ENCODE measurements around the gene SCUBE2.

Gene SCUBE2

DNA sequence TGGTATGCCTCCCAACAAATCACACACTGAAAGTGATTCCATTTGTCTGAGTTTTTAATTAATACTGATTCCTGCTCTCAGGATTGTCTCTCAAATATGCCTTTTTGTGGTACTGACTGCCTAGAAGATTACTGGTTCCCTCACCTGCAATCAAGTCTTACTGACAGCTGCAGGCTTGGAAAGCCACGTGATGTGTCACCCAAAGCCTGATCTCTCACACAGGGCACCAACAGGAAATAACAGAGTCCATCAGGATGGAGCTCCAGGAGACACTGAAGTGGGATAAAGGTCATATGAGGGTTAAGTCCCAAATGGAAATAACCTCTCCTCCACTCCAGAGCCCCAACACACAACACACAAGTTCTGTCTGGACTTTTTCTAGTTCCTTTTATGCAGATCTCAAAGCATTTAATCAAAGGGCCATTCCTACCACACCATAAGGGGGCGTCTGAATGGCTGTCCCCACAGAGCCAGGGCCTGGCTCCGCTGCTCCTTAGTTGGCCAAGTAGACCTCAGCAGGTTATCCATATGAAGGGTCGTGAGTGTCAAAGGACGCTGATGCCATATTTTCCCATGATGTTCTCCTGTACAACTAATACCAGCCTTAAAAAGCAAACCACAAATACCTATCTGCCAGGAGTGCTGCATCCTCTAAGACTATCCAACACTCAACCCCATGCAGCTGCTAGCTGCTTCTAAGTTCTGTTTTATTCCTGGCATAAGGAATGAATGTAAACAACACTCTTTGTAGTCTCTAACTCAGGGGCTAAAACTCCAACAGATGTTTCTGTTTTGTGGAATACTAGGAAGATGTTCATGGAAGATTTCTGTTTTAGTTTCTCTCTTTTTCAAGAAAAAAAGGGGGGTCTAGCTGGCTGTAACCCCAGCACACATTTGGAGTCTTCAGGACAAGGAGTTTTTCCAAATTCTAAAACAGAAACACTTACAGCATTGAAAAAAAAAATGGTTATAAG is 13.0 kb downstream of the SCUBE2 start:
- TF ChIP-seq, protein P1, sequence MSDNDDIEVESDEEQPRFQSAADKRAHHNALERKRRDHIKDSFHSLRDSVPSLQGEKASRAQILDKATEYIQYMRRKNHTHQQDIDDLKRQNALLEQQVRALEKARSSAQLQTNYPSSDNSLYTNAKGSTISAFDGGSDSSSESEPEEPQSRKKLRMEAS (IDR thresholded peaks at IDR 0.05), result no peak
- TF ChIP-seq RAD21 (IDR thresholded peaks at IDR 0.05; ENCODE audit: low read depth) (no peak), ZBTB7A (IDR thresholded peaks at IDR 0.05; ENCODE audit: low read depth) (no peak), EGR1 (IDR thresholded peaks at IDR 0.05) (no peak), EP300 (IDR thresholded peaks at IDR 0.05; ENCODE audit: borderline replicate concordance) (no peak), NFIC (IDR thresholded peaks at IDR 0.05) (no peak), YY1 (IDR thresholded peaks at IDR 0.05; ENCODE audit: low read depth) (no peak), FOXM1 (IDR thresholded peaks at IDR 0.05; ENCODE audit: borderline replicate concordance, low read depth) (no peak), TCF12 (IDR thresholded peaks at IDR 0.05; ENCODE audit: low read depth) (no peak), TEAD4 (IDR thresholded peaks at IDR 0.05) (no peak), REST (IDR thresholded peaks at IDR 0.05; ENCODE audit: low read depth) (no peak), TAF1 (IDR thresholded peaks at IDR 0.05; ENCODE audit: low read depth) (no peak), CEBPB (IDR thresholded peaks at IDR 0.05) (no peak), CREB1 (IDR thresholded peaks at IDR 0.05; ENCODE audit: low read depth) (no peak)
- TF ChIP-seq, protein P2, sequence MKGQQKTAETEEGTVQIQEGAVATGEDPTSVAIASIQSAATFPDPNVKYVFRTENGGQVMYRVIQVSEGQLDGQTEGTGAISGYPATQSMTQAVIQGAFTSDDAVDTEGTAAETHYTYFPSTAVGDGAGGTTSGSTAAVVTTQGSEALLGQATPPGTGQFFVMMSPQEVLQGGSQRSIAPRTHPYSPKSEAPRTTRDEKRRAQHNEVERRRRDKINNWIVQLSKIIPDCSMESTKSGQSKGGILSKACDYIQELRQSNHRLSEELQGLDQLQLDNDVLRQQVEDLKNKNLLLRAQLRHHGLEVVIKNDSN (IDR thresholded peaks at IDR 0.05), result no peak

DNA sequence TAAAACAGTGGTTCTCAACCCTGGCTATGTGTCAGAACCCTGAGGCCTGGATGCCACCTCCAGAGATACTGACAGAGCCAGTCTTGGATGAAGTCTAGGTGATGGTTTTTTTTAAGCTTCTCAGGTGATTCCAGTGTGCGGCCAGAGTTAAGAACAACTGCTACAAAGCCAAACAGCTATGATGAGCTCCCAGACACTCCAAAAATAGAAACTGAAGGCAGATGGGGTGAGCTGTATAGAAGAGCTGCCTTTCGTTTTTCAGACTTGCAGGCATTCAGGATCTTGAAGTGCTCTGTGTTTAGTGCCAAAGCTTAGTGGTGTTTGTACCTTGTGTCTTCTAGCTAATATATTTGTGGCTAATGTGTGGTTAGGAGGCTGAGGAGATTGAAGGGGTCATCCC is 14.2 kb downstream of the SCUBE2 start:
- TF ChIP-seq CREB1 (IDR thresholded peaks at IDR 0.05; ENCODE audit: low read depth), result no peak
- TF ChIP-seq EP300 (IDR thresholded peaks at IDR 0.05; ENCODE audit: borderline replicate concordance), result no peak
- TF ChIP-seq TCF12 (IDR thresholded peaks at IDR 0.05; ENCODE audit: low read depth), result no peak
- TF ChIP-seq REST (IDR thresholded peaks at IDR 0.05; ENCODE audit: low read depth), result no peak
- TF ChIP-seq EGR1 (IDR thresholded peaks at IDR 0.05), result no peak
- TF ChIP-seq NFIC (IDR thresholded peaks at IDR 0.05), result no peak
- no peak for TF ChIP-seq FOXM1 (IDR thresholded peaks at IDR 0.05; ENCODE audit: borderline replicate concordance, low read depth)
- TF ChIP-seq, protein P2 (IDR thresholded peaks at IDR 0.05), result no peak
- no peak for TF ChIP-seq TAF1 (IDR thresholded peaks at IDR 0.05; ENCODE audit: low read depth)
- no peak for TF ChIP-seq RAD21 (IDR thresholded peaks at IDR 0.05; ENCODE audit: low read depth)
- TF ChIP-seq ZBTB7A (IDR thresholded peaks at IDR 0.05; ENCODE audit: low read depth), result no peak
- TF ChIP-seq YY1 (IDR thresholded peaks at IDR 0.05; ENCODE audit: low read depth), result no peak
- no peak for TF ChIP-seq CEBPB (IDR thresholded peaks at IDR 0.05)
- no peak for TF ChIP-seq TEAD4 (IDR thresholded peaks at IDR 0.05)
- TF ChIP-seq, protein P1 (IDR thresholded peaks at IDR 0.05), result no peak

GRCh38 chr11:9076661-9077060 is 14.7 kb downstream of the SCUBE2 start:
- no peak for TF ChIP-seq RAD21 (IDR thresholded peaks at IDR 0.05; ENCODE audit: low read depth)
- no peak for TF ChIP-seq REST (IDR thresholded peaks at IDR 0.05; ENCODE audit: low read depth)
- no peak for TF ChIP-seq YY1 (IDR thresholded peaks at IDR 0.05; ENCODE audit: low read depth)
- no peak for TF ChIP-seq ZBTB7A (IDR thresholded peaks at IDR 0.05; ENCODE audit: low read depth)
- TF ChIP-seq CEBPB (IDR thresholded peaks at IDR 0.05), result no peak
- TF ChIP-seq TAF1 (IDR thresholded peaks at IDR 0.05; ENCODE audit: low read depth), result no peak
- no peak for TF ChIP-seq EP300 (IDR thresholded peaks at IDR 0.05; ENCODE audit: borderline replicate concordance)
- TF ChIP-seq TEAD4 (IDR thresholded peaks at IDR 0.05), result no peak
- TF ChIP-seq, protein P1 (IDR thresholded peaks at IDR 0.05), result no peak
